LoVo (cell line): ENCODE measurements around the gene USP54.
A peak's percentile ranks its signal among the peaks of the same experiment; 100 is the strongest.
"Not testable (repeated sequence)": the region's sequence is repeated elsewhere in the genome, so short reads cannot be mapped to it uniquely, and the experiment has no call there.

Experiments used
- DNase-seq: peaks from one replicate; pipeline ENCODE4 v3.0.0-alpha.2; 2016; ENCODE audit warnings: low spot score

The USP54 gene

GRCh38 chr10:73586583-73586984 is 4.6 kb downstream of the USP54 start:
- peak; percentile 82 for DNase-seq

- no peak for DNase-seq
Measured at GRCh38 chr10:73585327-73585726, 5.8 kb downstream of the USP54 start.

GRCh38 chr10:73584737-73585136 is 6.4 kb downstream of the USP54 start:
- DNase-seq, result no peak

- DNase-seq, result no peak
Measured at GRCh38 chr10:73581918-73582317, 9.2 kb downstream of the USP54 start.

GRCh38 chr10:73578927-73579326 is 12.2 kb downstream of the USP54 start:
- not testable (repeated sequence) for DNase-seq

GRCh38 chr10:73577788-73578187 is 13.4 kb downstream of the USP54 start:
- DNase-seq, result no peak

- no peak for DNase-seq
Measured at GRCh38 chr10:73576890-73577591, 14.1 kb downstream of the USP54 start.

- DNase-seq, result peak; percentile 38
Measured at GRCh38 chr10:73576178-73576889, 14.8 kb downstream of the USP54 start.

- not testable (repeated sequence) for DNase-seq
Measured at GRCh38 chr10:73567025-73567424, 24.1 kb downstream of the USP54 start.

- no peak for DNase-seq
Measured at GRCh38 chr10:73561192-73561591, 29.9 kb downstream of the USP54 start.

GRCh38 chr10:73559590-73559989 is 31.6 kb downstream of the USP54 start:
- no peak for DNase-seq

GRCh38 chr10:73556855-73557254 is 34.3 kb downstream of the USP54 start:
- no peak for DNase-seq

- DNase-seq, result no peak
Measured at GRCh38 chr10:73554721-73555120, 36.4 kb downstream of the USP54 start.

GRCh38 chr10:73553761-73554160 is 37.4 kb downstream of the USP54 start:
- DNase-seq, result no peak

- no peak for DNase-seq
Measured at GRCh38 chr10:73552819-73553715, 38.1 kb downstream of the USP54 start.

GRCh38 chr10:73551515-73551914 is 39.6 kb downstream of the USP54 start:
- no peak for DNase-seq

GRCh38 chr10:73545357-73545756 is 45.8 kb downstream of the USP54 start:
- DNase-seq, result no peak

GRCh38 chr10:73537709-73538108 is 53.4 kb downstream of the USP54 start:
- no peak for DNase-seq

- no peak for DNase-seq
Measured at GRCh38 chr10:73537288-73537687, 53.9 kb downstream of the USP54 start.

- DNase-seq, result no peak
Measured at GRCh38 chr10:73534857-73535256, 56.3 kb downstream of the USP54 start.

GRCh38 chr10:73529089-73529832 is 61.9 kb downstream of the USP54 start:
- peak; percentile 80 for DNase-seq

- no peak for DNase-seq
Measured at GRCh38 chr10:73522263-73522662, 68.9 kb downstream of the USP54 start.
